Stimulated activated CD4-positive, alpha-beta T cell treated with anti-CD3 and anti-CD28 coated beads, TNF-alpha, amount 100 ng/mL, for 4 hours (primary cell): Measurements from ENCODE around the gene MACO1.

ENCODE experiments used
- DNase-seq, 3 experiments: peaks; one replicate each; pipeline ENCODE4 v3.0.0-alpha.2; 2020; ENCODE audit warnings: low read depth in 3 of 3

Gene MACO1

DNA sequence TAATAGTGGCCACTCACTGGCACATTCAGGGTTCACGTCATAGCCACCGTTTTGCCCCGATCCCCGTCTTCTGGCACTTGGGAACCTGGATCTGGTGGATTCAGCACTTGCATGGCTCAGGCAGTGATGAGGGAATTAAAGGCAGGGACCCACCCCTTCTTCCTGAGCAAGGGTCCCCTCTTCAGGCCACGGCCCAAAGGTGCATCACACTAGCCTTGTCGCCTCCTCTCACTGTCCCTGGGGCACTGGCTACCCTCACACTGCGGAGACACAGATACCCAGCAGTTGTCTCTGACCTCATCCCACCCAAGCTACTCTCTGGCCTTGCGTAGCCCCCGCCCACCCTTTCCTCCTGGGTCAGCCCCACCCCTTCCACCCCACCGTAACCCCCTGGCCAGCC is 92.8 kb downstream of the MACO1 start:
- no peak for DNase-seq

DNA sequence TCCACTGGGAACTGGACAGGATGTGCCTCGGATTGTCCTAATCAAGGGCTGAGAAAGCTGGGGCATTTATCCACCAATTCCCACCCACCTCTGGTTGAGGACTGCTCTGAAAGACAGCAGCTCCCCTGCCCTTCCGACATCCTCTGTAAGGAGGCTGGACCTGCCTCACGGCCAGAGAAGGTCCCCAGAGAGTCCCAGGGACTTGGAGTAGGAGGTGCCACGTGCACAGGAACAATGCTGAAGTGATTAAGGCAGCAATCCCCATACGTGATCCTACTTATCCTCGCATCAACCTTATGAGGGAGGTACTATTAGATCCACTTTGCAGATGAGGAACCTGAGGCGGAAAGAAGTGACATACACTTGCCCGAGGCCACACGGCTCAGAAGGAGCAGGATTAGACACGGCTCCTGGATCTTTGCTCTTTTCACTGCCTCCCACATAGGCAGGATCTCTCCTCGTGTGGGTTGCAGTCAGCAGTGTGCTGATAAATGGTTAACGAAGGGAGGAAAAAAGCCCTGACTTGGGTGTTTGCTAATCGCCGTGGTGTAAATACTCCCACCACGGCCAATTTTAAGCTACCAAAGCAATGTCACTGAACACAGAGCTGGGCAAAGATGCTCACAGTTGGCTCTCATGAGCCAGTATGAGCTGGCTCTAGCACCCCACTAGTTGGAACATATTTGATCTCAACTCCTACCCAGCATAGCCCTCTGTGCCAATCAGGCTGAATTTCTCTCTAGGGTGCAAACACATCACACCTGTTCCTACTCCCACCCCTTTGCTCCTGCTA is 94.1 kb downstream of the MACO1 start:
- no peak for DNase-seq

DNA sequence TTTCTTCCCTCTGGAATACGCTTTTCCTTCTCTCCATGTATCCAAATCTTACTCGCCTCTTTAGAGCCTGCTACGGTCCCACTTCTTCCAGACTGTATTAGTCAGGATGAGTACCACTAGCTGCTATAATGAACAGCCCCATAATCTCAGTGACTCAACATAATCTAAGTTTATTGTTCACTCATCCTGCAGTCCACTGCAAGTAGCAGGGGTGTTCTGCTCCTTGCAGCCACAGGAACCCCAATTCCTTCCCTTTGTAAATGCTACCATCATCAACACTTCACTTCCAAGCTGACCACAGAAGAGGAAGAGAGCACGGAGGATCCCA is 94.6 kb downstream of the MACO1 start:
- DNase-seq = no peak

DNA sequence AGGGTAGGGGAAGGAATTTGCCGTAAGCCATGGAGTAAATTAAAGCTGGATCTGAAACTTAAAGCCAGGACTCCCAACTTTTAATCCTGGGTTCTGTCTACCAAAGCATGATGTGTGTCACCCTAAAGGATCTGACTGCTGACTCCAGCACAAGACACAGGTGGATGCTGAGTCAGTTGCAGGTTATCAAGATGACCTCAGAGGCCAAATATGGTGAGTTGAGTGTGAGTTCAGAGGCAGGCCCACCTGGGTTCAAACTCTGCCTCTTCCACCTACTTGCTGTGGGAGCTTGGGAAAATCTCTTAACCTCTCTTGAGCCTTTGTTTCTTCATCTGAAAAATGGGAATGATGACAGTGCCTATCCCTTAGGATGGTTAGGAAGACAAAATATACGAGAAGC is 96.1 kb downstream of the MACO1 start:
- no peak for DNase-seq

DNA sequence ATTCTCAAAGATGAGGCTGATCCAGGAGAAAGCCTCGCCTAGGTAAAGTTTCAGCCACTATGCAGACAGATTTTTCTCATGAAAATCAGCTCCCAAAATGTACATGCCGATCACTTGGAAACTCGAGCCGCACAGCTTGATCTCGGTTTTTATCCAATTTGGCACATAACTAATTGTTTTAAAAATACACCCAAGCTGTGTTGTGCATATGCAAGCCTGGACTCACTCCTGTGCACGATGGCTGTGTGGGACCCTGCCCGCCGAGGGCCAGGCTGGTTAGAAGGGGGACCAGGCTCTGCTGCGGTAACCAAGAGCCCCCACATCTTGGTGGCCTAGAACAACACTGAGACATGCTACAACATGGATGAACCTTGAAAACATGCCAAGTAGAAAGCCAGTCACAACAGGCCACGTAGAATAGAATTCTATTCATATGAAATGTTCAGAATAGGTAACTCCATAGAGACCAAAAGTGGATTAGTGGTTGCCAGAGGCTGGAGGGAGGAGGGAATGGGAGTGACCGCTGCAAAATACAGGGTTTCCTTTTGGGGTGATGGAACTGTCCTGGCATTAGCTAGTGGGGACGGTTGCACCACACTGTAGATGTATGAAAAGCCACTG is 96.6 kb downstream of the MACO1 start:
- no peak for DNase-seq

DNA sequence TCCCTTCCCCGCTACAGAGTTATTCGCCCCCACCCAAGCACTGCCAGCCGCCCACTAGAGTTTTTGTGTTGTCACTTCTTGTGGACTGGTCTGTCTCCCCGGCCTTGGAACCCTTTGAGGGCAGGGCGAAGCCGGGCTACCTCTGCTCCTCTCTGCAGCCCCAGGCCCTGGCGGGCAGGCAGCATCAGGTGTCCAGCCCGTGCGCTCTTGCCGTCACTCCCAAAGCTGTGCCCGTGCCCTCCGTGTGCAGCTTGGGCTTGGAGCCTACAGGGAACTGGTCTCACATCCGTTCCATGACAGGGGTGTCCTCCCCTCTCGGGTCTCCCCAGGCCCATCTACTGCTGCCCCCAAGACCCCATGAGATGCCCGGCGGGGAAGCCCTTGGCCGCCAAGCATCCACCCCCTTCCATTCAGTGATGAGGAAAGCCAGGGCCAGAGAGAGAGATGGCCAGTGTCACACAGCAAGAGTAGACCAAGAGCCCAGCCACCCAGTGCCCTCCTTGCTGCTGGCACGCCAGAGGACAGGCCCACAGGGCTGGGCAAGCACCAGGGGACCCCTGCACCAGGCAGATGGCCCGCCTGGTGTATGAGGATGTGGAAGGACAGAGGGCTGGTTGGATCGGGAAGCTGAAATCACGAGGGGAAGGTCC is 97.4 kb downstream of the MACO1 start:
- DNase-seq = no peak

DNA sequence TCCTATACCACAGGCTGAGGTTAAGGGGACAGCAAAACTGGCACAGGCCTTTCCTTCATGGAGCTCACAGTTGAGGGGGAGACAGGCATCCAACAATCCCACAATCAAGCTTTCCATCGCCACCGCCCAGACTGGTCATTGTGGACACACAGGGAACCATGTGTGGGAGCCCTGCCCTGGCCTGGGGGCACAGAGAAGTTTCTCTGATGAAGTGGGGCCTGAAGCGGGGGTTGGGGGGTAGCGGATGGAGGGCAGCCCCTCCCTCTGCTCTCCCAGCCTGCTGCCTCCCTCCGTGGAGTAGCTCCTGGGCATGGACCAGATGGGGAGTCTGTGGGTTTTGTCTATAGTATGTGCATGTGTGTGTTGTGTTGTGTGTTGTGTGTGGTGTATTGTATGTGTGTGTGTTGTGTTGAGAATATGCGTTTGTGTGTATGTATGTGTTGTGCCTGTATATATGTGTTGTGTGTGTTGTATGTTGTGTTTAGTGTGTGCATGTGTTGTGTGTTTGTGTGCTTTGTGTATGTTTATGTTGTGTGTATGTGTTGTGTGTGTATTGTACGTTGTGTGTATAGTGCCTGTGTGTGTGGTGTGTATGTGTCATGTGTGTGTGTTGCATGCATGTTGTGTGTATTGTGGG is 98.3 kb downstream of the MACO1 start:
- DNase-seq = no peak

DNA sequence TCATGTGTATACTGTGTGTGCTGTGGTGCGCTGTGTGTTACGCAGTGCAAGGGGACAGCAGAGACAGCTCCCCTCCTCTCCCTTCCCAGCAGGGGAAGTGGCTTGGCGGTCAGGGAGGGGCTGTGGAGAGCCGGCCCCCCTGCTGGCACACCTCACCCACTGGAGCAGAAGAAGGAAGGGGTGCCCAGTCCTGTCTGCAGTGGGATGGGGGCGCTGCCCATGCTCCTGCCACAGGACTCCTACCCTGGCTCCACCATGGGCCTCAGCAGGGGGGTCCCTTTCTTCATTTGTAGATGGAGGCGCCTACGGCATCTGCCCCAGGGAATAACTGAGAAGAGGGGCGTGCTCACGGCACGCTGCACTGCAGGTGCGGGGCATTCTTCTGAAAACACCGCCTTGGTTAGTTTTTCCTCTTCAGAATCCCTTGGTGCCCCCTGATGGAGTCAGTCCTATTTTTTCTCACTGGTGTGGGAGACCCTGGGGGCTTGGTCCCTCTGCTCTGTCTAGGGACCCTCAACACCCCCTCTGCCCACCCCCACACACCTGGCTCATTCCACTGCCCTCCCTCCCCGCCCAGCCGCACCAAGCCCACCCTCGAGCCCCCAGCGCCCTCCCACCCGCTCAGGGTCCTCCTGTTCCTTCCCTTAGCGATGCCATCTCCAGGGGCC is 99.0 kb downstream of the MACO1 start:
- DNase-seq = no peak

DNA sequence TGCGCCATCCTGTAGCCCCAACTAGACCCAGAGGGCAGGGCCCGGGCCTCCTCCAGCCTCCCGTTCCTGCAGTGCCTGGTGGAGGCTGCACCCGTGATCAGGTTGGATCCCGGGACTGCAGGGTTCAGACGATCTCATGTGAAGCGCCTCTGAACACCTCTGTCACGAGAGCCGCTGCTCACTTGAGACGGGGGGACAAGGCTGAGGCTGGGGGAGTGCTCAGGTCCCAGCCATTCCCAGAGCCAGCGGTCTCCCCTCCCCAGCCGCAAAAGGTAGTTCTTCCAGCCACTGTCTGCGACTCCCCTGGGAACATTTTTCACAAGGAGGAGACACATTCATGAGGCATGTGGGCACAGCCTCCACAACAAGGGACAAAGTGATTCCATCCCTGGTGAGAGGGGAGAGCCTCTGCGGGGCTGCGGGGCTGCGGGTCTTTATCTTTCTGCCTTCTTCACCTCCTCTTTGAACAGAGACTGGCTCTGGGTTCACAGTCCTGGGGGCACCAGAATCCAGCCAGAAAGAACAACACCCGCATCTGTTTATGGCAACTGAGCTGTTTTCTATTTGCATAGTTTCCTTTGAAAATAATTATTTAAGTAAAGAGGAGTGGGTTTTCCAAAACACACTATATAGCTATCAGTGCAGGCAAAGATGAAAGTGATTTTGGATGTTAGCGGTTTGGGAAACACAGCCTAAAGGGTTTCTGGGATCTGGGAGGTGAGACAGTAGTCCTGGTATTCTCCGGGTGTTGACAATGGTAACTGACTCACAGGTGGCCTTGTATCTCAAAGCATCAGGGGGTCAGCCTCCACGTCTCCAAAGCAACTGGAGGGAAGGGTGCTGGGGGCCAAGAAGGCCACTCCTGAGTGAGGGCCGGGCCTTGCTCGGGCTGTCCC is 99.7 kb downstream of the MACO1 start:
- DNase-seq = no peak

DNA sequence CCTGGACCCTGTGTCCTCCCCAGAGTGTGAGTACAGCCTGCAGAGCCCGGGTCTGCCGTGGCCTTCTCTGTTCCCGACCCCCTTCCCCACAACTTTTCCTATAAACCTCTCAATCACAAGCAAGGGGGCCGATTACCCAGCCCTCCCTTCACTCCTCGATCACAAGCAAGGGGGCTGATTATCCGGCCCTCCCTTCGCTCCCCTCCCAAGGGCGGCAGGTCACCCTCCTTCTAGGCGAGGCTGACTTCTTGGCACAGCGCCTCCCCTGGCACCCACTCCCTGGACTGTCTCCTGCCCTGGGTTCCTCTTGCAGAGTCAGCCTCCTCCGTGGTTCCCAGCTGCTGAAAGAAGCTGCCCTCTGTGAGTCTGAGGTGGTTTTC is 100.4 kb downstream of the MACO1 start:
- DNase-seq = no peak

DNA sequence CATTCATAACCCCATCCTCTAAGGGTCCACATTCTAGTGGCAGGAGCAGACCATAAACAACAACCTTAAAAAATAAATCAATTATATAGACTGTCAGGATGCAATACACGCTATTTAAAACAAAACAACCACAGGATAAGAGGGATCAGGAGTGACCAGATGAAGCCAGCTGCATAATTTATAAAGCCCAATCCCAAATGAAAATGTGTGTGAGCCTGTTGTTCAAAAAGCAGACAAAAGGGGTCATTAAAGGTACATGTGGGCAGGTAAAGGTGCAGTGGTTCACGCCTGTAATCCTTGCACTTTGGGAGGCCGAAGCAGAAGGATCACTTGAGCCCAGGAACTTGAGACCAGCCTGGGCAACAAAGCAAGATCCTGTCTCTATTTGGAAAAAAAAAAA is 102.3 kb downstream of the MACO1 start:
- DNase-seq = no peak

DNA sequence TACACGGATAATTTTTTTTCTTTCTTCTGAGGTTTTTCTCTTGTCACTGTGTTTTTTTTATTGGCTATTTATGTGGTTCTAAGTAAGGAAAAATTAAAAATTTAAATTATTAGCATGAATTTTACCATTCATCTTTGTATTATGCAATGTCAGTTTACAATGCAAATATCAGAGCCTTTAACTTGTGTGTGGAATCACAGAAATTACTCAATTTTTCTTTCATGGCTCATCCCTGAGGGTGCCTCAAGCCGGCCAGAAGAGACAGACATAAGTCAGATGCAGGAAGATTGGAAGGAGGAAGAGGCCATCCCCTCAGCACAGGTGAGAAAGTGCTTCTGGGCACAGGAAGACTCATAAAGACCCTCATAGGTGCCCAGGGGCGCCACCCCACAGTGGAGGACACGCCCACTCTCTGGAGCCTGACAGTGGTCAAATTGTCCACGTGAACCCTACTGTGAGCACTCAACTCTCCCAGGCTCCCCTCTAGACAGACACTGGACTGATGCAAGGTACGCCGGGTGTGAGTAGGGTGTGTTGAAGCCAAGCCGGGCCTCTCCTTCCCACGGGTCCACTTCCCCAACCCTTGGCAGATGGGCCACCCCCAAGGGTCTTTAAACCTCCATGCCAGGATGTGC is 103.2 kb downstream of the MACO1 start:
- no peak for DNase-seq

DNA sequence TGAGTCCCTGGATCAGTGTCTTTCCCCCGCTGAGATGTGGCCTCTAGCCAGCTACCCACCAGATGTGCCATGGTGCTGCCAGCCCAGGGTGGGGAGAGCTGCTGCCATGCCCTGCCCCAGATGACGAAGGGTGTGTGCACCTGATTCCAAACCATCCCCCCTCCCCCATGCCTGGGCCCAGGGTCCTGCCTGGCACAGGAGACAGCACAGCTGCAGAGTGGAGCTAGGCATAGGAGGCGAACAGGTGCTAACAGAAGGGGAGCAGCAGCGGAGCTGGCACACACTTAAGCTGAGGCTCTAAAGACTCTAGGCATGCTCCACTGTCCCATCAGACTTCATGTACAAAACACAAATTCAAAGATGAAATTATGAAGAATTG is 103.7 kb downstream of the MACO1 start:
- no peak for DNase-seq

DNA sequence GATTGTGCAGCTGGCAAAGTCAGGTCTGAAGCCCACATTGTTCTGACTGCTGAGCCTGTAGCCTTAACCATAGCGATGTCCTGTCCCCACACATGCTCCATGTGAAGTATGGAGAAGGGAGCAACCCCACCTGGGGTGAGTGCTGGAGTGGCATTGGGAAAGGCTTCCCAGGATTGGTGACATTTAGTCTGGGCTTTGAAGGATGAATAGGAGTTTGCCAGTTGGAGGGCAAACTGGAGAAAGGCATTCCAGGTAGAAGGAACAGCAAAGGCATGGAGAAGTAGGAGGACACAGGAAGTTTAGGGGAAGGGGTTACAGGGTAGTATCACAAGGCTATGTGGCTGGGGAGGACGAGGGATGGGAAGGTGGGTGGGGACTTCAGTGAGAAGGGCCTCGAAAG is 105.4 kb downstream of the MACO1 start:
- DNase-seq = no peak

DNA sequence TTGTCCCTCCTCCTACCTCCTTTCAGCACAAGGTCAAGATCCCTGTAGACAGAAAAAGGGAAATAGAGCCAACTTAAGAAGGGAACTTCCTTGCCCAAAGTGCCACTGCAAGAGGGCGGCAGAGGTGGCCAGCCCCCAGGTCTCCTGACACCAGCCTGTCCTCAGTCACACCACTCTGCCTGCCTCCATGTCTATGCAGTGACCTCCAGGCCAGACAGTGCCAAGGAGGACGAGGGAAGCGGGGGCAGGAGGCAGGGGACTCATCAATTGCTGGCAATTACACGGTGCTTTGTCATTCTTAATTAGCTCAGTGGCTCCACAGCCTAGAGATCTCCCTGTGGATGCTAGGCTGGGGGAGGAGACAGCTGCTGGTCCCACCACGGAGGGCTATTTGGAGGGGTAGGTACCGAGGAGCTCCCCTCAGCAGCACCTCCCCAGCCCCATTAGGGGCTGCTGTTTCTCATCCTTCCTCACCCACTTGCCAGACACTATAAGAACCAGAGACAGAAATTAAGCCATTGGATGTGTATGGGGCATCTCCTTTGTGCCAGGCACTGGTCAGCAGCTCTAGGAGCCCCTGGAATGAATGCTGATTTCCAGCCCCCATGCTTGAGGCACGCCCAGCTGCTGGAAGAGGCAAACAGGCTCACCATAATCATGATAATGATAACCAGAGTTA is 106.6 kb downstream of the MACO1 start:
- DNase-seq = no peak

DNA sequence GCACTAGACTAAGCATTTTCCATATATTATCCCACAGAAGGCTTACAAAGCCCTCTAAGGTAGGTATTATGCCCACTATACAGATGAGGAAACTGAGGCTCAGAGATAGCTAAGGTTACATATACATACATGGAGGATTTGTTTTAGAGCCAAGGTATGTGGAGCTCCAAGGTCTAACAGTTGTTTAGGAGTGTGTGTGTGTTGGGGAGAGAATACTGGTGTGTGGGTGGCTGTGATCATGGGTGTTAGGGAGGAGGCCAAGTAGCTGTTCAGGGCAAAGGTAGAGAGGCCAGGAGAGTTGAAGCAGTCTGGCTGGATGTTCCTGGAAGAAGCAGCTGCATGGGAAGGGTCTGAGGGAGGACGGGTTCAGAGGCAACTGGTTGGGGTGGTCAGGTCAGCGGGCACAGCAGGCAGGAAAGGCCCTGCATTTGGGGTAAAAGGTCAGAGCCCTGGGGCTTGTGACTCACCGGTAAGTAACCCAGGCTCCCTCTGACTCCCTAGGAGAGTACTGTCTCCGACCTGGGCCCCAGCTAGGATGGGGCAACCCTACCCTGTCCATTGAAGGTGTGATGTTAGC is 107.6 kb downstream of the MACO1 start:
- DNase-seq = no peak

DNA sequence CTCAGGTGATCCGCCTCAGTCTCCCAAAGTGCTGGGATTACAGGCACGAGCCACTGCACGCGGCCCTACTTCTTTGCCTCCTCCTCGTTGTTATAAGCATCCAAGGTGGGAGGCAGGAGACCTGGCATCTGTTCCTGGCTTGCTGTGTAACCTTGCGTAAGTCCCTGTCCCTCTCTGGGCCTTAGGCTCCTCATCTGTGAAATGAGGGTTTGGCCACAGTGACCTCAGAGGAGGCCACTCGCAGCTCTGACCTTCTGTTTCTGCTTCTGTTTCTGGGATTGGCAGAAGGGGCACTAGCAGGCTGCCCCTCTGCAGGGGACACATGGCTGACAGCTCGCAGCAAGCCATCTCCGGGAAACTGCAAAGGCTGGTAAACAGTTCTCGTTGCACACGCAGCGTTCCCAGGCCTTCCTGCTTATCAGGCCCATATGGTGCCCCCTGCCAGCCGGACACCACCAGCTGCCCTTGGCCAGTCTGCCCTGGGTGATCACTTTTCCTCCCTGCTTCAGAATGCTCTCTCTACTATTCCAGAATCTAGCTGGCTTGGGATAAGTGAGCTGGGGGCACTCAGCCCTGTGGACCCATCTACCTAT is 110.1 kb downstream of the MACO1 start:
- no peak for DNase-seq

DNA sequence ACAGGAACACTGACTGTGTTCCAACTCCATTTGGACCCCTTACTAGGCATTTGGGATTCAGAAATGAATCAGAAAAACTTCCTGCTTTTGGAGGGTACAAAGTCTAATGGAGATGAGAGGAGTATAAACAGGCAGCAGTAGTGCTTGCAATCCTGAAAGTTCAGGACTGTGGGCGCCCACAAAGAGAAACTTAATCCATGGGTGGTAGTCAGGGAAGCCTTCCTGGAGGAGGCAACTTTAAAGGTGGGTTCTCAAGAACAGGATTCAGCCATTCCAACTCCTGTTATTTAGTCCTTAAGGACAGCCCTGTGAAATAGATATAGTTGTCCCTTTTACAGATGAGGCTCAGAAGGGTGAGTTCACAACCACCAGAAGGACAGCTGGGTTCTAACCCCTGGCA is 110.7 kb downstream of the MACO1 start:
- no peak for DNase-seq

DNA sequence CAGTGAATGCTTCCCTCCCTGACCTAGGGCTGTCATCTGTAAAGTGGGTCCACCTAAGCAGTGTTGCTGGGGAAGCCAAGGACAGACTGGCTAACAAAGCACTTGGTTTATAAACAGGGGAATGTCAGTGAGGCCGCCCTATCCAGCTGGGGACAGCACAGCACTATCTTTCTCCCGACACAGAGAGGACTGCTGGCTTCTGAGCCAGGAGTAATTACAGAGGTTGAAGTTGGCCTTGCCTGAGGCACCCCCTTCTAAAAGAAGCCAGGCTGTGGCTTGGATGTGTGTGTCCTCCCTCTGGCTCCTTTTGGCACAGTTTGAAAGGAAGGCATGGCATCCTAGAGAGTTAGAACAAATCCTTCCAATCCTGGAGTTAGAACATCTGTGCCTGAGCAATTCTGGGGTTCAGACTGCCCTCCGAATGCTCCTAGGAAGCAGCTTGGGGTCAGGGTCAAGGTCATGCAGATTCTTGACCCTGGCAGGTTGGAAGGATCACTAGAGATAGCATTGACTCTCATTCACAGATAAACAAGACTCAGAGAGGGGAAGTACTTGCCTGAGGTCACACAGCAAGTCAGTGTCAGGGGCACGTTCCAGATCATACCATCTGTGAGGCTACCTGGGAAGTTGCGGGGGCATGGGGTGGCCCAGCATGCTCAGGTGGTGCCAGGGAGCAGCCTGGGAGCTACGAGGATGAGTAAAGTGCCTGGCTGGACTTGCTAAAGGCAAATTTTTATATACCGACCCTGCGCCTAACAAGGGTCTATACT is 111.4 kb downstream of the MACO1 start:
- DNase-seq = no peak
